IMR-90 (cell line): ENCODE results near the gene STAM. TPM values are rescaled to one million over a fixed set of nuclear protein-coding genes. Genes with fewer than 3 reads are reported as not detected.

Source experiments
- ATAC-seq: fragments of 200-7000 bp; cut with Tn5 transposase; 2 replicates; pipeline ENCODE4 v1.9.1; 2020; ENCODE audit warnings: low read depth, mild to moderate bottlenecking, moderate library complexity
- BruUV-seq: library from RNA; stranded (reverse); fragments of 400-500 nt; replicated peaks from 2 replicates; lab custom pipeline; 2021; lab: Mats Ljungman, UMichigan
- CTCF ChIA-PET: fragments of 300-600 bp; formaldehyde crosslinking; extraction: SDS; loops from one replicate; lab custom pipeline; 2021; ENCODE audit warnings: antibody characterized with exemption; lab: Yijun Ruan, JAX
- POLR2A ChIA-PET: fragments of 300-600 bp; sonication (Branson Sonifier 250); formaldehyde crosslinking; loops from one replicate; lab custom pipeline; 2022; ENCODE audit warnings: antibody characterized with exemption; ENCODE audit not compliant: unreplicated experiment; lab: Charles Lee
- DNase-seq: peaks from one replicate; pipeline ENCODE4 v3.0.0; 2013
- H2AFZ ChIP-seq: replicated peaks from 2 replicates; pipeline ENCODE3; 2013; ENCODE audit warnings: low read length, mild to moderate bottlenecking; ENCODE audit not compliant: poor library complexity
- H2AK5ac ChIP-seq: 2 replicates; pipeline ENCODE4 v1.6.1; 2013; ENCODE audit warnings: low read depth, low read length, inconsistent platforms
- H2AK9ac ChIP-seq: replicated peaks from 2 replicates; pipeline ENCODE3; 2013; ENCODE audit warnings: mild to moderate bottlenecking, low read depth, low read length, moderate library complexity; ENCODE audit not compliant: poor library complexity
- H2BK120ac ChIP-seq: 2 replicates; pipeline ENCODE4 v1.6.1; 2013; ENCODE audit warnings: low read depth, low read length, inconsistent platforms
- H2BK15ac ChIP-seq: 3 replicates; pipeline ENCODE4 v1.6.1; 2013; ENCODE audit warnings: low read depth, low read length, inconsistent platforms
- H2BK20ac ChIP-seq: 2 replicates; pipeline ENCODE4 v1.6.1; 2013; ENCODE audit warnings: low read depth, mild to moderate bottlenecking, inconsistent platforms, low read length, moderate library complexity
- H2BK5ac ChIP-seq: 2 replicates; pipeline ENCODE4 v1.6.1; 2013; ENCODE audit warnings: mild to moderate bottlenecking, low read depth, low read length, inconsistent platforms; ENCODE audit not compliant: poor library complexity, severe bottlenecking
- H3K14ac ChIP-seq: replicated peaks from 2 replicates; pipeline ENCODE4 v1.6.1; 2013; ENCODE audit warnings: low read depth, low read length, inconsistent platforms
- H3K18ac ChIP-seq: 2 replicates; pipeline ENCODE4 v1.6.1; 2013; ENCODE audit warnings: low read depth, low read length, control low read depth
- H3K23ac ChIP-seq: 2 replicates; pipeline ENCODE4 v1.6.1; 2013; ENCODE audit warnings: low read depth, low read length, inconsistent platforms
- H3K27ac ChIP-seq: 2 replicates; pipeline ENCODE4 v1.5.1; 2013; ENCODE audit warnings: mild to moderate bottlenecking, control low read depth, low read length; ENCODE audit not compliant: insufficient read depth
- H3K27me3 ChIP-seq: 2 replicates; pipeline ENCODE4 v1.6.1; 2013; ENCODE audit warnings: low read length; ENCODE audit not compliant: control insufficient read depth, insufficient read depth
- H3K36me3 ChIP-seq: 2 replicates; pipeline ENCODE4 v1.6.1; 2013; ENCODE audit warnings: low read length, mixed read lengths; ENCODE audit not compliant: control insufficient read depth, insufficient read depth
- H3K4ac ChIP-seq: 2 replicates; pipeline ENCODE4 v1.6.1; 2013; ENCODE audit warnings: low read depth, low read length, inconsistent platforms
- H3K4me1 ChIP-seq: 2 replicates; pipeline ENCODE4 v1.6.1; 2013; ENCODE audit warnings: low read length, mixed read lengths; ENCODE audit not compliant: control insufficient read depth, insufficient read depth
- H3K4me2 ChIP-seq: 2 replicates; pipeline ENCODE4 v1.6.1; 2013; ENCODE audit warnings: low read depth, mild to moderate bottlenecking, control low read depth, low read length, moderate library complexity
- H3K4me3 ChIP-seq: 2 replicates; pipeline ENCODE4 v1.5.1; 2013; ENCODE audit warnings: low read depth, mild to moderate bottlenecking, control low read depth, low read length, moderate library complexity; ENCODE audit not compliant: insufficient read depth
- H3K56ac ChIP-seq: 2 replicates; pipeline ENCODE4 v1.6.1; 2013; ENCODE audit warnings: low read length, inconsistent platforms; ENCODE audit not compliant: insufficient read depth; ENCODE audit errors: extremely low read depth
- H3K79me1 ChIP-seq, 2 experiments: 2 replicates each; pipeline ENCODE4 v1.6.1; 2013; ENCODE audit warnings: low read length in 2 of 2, inconsistent platforms in 1 of 2, low read depth in 1 of 2
- H3K9ac ChIP-seq: 2 replicates; pipeline ENCODE4 v1.6.1; 2013; ENCODE audit warnings: low read depth, low read length, control low read depth
- H3K9me1 ChIP-seq: 2 replicates; pipeline ENCODE4 v1.6.1; 2013; ENCODE audit warnings: low read length, inconsistent platforms; ENCODE audit not compliant: insufficient read depth
- H3K9me3 ChIP-seq: 2 replicates; pipeline ENCODE4 v1.6.1; 2013; ENCODE audit warnings: low read length; ENCODE audit not compliant: control insufficient read depth, insufficient read depth
- H4K20me1 ChIP-seq: 2 replicates; pipeline ENCODE4 v1.6.1; 2013; ENCODE audit warnings: low read length, inconsistent platforms; ENCODE audit not compliant: insufficient read depth
- H4K5ac ChIP-seq: 2 replicates; pipeline ENCODE4 v1.6.1; 2013; ENCODE audit warnings: mild to moderate bottlenecking, low read depth, low read length, control low read depth
- H4K8ac ChIP-seq, 2 experiments: 2 replicates each; pipeline ENCODE4 v1.6.1; 2013; ENCODE audit warnings: low read depth in 2 of 2, low read length in 2 of 2, control low read depth in 1 of 2, inconsistent platforms in 1 of 2
- H4K91ac ChIP-seq: 2 replicates; pipeline ENCODE4 v1.6.1; 2013; ENCODE audit warnings: low read depth, low read length, inconsistent platforms; ENCODE audit not compliant: insufficient read depth
- MAFK ChIP-seq: IDR thresholded peaks from 2 replicates; pipeline ENCODE4 v1.6.1; 2012; ENCODE audit warnings: low read depth, low read length, improper control_type of control experiment
- RCOR1 ChIP-seq: IDR thresholded peaks from 2 replicates; pipeline ENCODE4 v1.6.1; 2012; ENCODE audit warnings: mild to moderate bottlenecking, low read length, improper control_type of control experiment; ENCODE audit not compliant: insufficient replicate concordance
- WGBS, 2 experiments: methylation state at CpG; one replicate each; pipeline versions ENCODE4 v1.1.5 to v1.1.7; 2013; ENCODE audit warnings: missing lambda C conversion rate in 2 of 2; ENCODE audit not compliant: insufficient read length in 1 of 2; ENCODE audit errors: extremely low coverage in 2 of 2; 5-methylcytosine and 5-hydroxymethylcytosine counted together
- dilution Hi-C: fragments of 300-500 bp; cut with HindIII; formaldehyde crosslinking; loops from one replicate; pipeline ENCODE4 v1.14.3; 2018; ENCODE audit warnings: low sequenced_read_pairs; ENCODE audit not compliant: unreplicated experiment
- in situ Hi-C: fragments of 300-500 bp; cut with MboI; formaldehyde crosslinking; loops from 3 replicates; pipeline ENCODE4 v1.14.3; 2019; ENCODE audit warnings: low sequenced_read_pairs, inconsistent platforms, mixed read lengths
- intact Hi-C: fragments of 100-400 bp; cut with micrococcal nuclease; formaldehyde crosslinking; loops from 2 replicates; pipeline ENCODE4 v1.10.0; 2022
- polyA plus RNA-seq, 3 experiments: library from polyadenylated mRNA; depleted of rRNA; stranded (reverse); fragments of >200 nt; gene quantifications; 2 replicates each; pipeline ENCODE4 v1.2.3, GENCODE V29; 2012; ENCODE audit warnings: low replicate concordance in 1 of 3
- total RNA-seq: library from RNA; depleted of rRNA; stranded (reverse); fragments of >200 nt; gene quantifications from 2 replicates; pipeline ENCODE4 v1.2.3, GENCODE V29; 2012
- TF ChIP-seq, protein P1 (sequence below): fragments of 150-350 bp; IDR thresholded peaks from 2 replicates; pipeline ENCODE4 v1.6.1; 2016; ENCODE audit warnings: low read depth, mild to moderate bottlenecking, low read length, moderate library complexity, borderline replicate concordance

STAM gene
- total and polyA plus RNA-seq, 2 of the 4 experiments (the other 2 are of a cell fraction): 22.9 to 23.3 TPM

- TF ChIP-seq, protein P1, sequence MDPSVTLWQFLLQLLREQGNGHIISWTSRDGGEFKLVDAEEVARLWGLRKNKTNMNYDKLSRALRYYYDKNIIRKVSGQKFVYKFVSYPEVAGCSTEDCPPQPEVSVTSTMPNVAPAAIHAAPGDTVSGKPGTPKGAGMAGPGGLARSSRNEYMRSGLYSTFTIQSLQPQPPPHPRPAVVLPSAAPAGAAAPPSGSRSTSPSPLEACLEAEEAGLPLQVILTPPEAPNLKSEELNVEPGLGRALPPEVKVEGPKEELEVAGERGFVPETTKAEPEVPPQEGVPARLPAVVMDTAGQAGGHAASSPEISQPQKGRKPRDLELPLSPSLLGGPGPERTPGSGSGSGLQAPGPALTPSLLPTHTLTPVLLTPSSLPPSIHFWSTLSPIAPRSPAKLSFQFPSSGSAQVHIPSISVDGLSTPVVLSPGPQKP: no peak
These were observed 93.3 kb downstream of the STAM start (continued) for GRCh38 chr10:17737027-17737965.

GRCh38 chr10:17740668-17741067, 96.7 kb downstream of the STAM start:
- H4K8ac ChIP-seq: no peak overlapping the region
- BruUV-seq: no TSS peak
- no peak overlapping the region for H3K9ac ChIP-seq
- no peaks in the 10 kb centered on the region for H4K20me1 ChIP-seq
- ATAC-seq (no peak), DNase-seq (no peak)
- ChIA-PET CTCF (no interaction called here), POLR2A (no interaction called here)
- intact Hi-C loops: no loop called here
- in situ Hi-C loops: loop anchor here (5.0 kb wide), 1 partner anchor 133 kb away; no protein-coding TSS in a partner anchor
- H3K4me3 ChIP-seq: no peak overlapping the region
- H3K23ac ChIP-seq: no peak overlapping the region
- no peak overlapping the region for H2AK9ac ChIP-seq
- no peaks in the 10 kb centered on the region for H3K36me3 ChIP-seq
- no CpG with 5 or more reads among the region's 1 CpG for WGBS, 2 experiments
- no peak overlapping the region for H2BK5ac ChIP-seq
- no peak overlapping the region for H4K5ac ChIP-seq
- no peaks in the 10 kb centered on the region for H3K4me1 ChIP-seq
- TF ChIP-seq MAFK (peak; percentile 91), RCOR1 (no peak)
- H4K91ac ChIP-seq: no peak overlapping the region
- no peak overlapping the region for H3K56ac ChIP-seq
- H2AFZ ChIP-seq: no peak overlapping the region
- no peak overlapping the region for H2BK120ac ChIP-seq
- no peak overlapping the region for H2BK20ac ChIP-seq
- no peak overlapping the region for H3K4me2 ChIP-seq
- H3K18ac ChIP-seq: no peak overlapping the region
- H3K9me1 ChIP-seq: no peaks in the 10 kb centered on the region
- H2AK5ac ChIP-seq: no peak overlapping the region
- H3K4ac ChIP-seq: no peak overlapping the region
- no peak overlapping the region for H3K14ac ChIP-seq
- H3K27me3 ChIP-seq: no peaks in the 10 kb centered on the region
- no peaks in the 10 kb centered on the region for H3K79me1 ChIP-seq
- dilution Hi-C loops: no loop called here
- H2BK15ac ChIP-seq: no peak overlapping the region
- no peaks in the 10 kb centered on the region for H3K9me3 ChIP-seq
- H3K27ac ChIP-seq: no peak overlapping the region
